Erythroblast (primary cell): ENCODE data around the gene TMEM200A.

Experiments
- GATA1 ChIP-seq: IDR thresholded peaks from 2 replicates; pipeline ENCODE4 v1.6.1; 2011; ENCODE audit warnings: low read depth, mild to moderate bottlenecking, control low read depth, low read length, moderate library complexity
- POLR2A ChIP-seq: IDR thresholded peaks from 2 replicates; pipeline ENCODE4 v1.6.1; 2011; ENCODE audit warnings: mild to moderate bottlenecking, low read length

DNA sequence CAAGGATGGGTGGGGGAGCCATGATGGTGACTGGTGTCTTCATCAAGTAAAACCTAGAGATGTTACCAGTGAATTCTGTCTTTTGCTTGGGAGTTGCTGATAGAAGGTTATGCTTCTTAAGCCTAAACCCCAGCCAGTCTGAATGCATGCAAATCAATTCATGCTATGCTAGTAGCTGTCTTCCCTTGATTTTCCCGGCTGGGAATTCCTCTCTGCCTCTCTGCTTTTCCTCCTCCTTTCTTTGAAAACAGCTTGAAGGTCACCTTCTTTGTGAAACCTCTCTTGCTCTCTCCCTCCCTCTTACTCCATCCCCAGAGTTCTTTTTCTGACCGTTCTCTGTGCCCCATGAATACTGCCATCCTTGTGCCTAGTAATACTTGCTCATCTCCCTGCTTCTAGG, 58.9 kb downstream of the TMEM200A start:
- TF ChIP-seq POLR2A (no peak), GATA1 (no peak)
